Measurements from ENCODE around the gene ROCK2.
"Not testable (repeated sequence)": the region's sequence is repeated elsewhere in the genome, so short reads cannot be mapped to it uniquely, and the experiment has no call there.

The ROCK2 gene

GRCh38 chr2:11261564-11261963 lies 82.9 kb downstream of the ROCK2 start:
- DNase-seq, result not testable (repeated sequence)

- no peak for DNase-seq
Measured at GRCh38 chr2:11260979-11261378, 83.5 kb downstream of the ROCK2 start.

- DNase-seq, result no peak
Measured at GRCh38 chr2:11257964-11258363, 86.5 kb downstream of the ROCK2 start.

GRCh38 chr2:11257078-11257477 lies 87.4 kb downstream of the ROCK2 start:
- no peak for DNase-seq

- no peak for DNase-seq
Measured at GRCh38 chr2:11256166-11256565, 88.3 kb downstream of the ROCK2 start.

- DNase-seq, result no peak
Measured at GRCh38 chr2:11254100-11254536, 90.3 kb downstream of the ROCK2 start.

- DNase-seq, result not testable (repeated sequence)
Measured at GRCh38 chr2:11252458-11252857, 92.0 kb downstream of the ROCK2 start.

GRCh38 chr2:11250400-11251196 lies 93.8 kb downstream of the ROCK2 start:
- no peak for DNase-seq

- DNase-seq, result no peak
Measured at GRCh38 chr2:11245322-11245721, 99.1 kb downstream of the ROCK2 start.

GRCh38 chr2:11244091-11244826 lies 100.2 kb downstream of the ROCK2 start:
- no peak for DNase-seq

- no peak for DNase-seq
Measured at GRCh38 chr2:11243512-11243911, 100.9 kb downstream of the ROCK2 start.

GRCh38 chr2:11242542-11243174 lies 101.8 kb downstream of the ROCK2 start:
- no peak for DNase-seq

- no peak for DNase-seq
Measured at GRCh38 chr2:11241412-11242203, 102.8 kb downstream of the ROCK2 start.

GRCh38 chr2:11239666-11240462 lies 104.6 kb downstream of the ROCK2 start:
- DNase-seq, result no peak

- DNase-seq, result no peak
Measured at GRCh38 chr2:11239147-11239546, 105.3 kb downstream of the ROCK2 start.

GRCh38 chr2:11237122-11237521 lies 107.3 kb downstream of the ROCK2 start:
- DNase-seq, result no peak

GRCh38 chr2:11236335-11236734 lies 108.1 kb downstream of the ROCK2 start:
- DNase-seq, result no peak

GRCh38 chr2:11235583-11235982 lies 108.9 kb downstream of the ROCK2 start:
- DNase-seq, result no peak

GRCh38 chr2:11234309-11234708 lies 110.1 kb downstream of the ROCK2 start:
- no peak for DNase-seq

GRCh38 chr2:11231193-11231592 lies 113.2 kb downstream of the ROCK2 start:
- not testable (repeated sequence) for DNase-seq

GRCh38 chr2:11228692-11229091 lies 115.7 kb downstream of the ROCK2 start:
- DNase-seq, result no peak

GRCh38 chr2:11227595-11227994 lies 116.8 kb downstream of the ROCK2 start:
- no peak for DNase-seq
